Stimulated activated CD4-positive, alpha-beta T cell treated with anti-CD3 and anti-CD28 coated beads, Interleukin-4, amount 100 ng/mL, for 4 hours (primary cell): ENCODE measurements around the gene HIPK2.

Experiments
- DNase-seq, 2 experiments: peaks; one replicate each; pipeline ENCODE4 v3.0.0-alpha.2; 2020

The HIPK2 gene

DNA sequence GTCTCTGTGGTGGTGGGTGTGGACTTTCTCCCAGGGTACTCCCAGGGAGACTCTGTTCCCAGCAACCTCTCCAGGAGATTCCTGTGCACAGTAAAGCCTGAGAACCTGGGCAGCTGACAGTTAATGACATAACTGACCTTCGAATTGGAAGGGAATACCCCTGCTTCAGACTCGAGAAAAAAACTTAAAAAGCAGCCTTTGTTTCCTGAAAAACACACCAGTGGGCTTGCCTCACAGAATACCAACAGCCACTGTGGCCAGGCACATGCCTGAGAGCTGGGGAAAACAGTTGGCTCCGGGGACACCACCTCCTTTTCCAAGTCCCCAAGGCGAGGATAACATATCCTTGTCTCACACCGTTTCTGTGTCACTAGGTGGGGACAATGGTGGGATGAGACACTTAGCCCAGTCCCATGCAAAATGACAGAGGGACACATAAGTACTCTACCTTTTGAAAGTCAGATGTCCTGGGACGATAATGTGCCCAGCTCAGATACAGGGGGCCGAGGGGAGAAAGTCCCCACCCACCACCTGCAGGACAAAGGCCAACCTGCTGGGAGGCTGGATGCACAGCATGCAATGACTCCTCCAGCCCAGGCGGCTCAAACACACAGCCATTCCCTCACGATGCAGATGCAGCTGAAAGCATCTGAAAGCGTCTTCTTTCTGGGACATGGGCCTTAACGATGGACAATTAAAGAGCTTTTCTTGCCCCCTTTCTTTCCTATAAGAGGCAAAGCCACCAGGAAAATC is 65.6 kb downstream of the HIPK2 start:
- DNase-seq = no peak

DNA sequence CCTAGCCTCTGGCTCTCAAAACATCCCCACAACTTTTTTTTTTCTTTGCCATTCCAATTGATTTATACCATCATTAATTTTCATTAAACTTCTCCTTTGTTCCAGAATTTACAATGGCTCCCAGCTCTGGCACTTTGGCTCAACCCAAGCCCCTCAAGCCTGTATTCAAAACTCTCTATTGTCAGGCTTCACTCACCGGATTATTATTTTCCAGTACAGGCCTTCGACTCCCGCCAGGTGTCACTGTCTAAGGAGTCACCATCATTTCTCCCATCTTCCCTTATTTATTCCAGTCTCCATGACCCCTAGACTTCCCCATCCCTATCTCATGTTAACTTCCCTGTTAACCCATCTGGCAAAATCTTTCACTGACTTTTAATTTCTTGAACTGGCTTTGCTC is 67.8 kb downstream of the HIPK2 start:
- DNase-seq = no peak

DNA sequence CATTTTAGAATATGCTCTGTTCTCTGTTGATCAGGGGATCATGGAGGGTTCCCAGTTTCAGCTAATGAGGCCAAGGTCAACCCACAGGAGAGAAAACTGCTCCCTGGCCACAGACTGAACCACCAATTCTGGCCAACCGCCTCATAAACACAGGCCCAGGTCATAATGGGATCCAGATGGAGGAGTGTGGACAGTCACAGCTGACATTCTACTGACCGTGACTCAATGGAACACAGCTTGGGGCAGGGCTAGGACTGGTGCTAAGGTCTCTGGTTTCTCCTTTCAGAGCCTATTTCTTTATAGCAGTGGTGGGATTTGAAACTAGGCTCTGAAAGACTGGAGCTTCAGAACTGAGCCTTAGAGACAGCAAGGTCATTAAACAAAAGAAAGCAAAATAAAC is 68.3 kb downstream of the HIPK2 start:
- DNase-seq = no peak

GRCh38 chr7:139708541-139708940 is 69.3 kb downstream of the HIPK2 start:
- no peak for DNase-seq

GRCh38 chr7:139706837-139707236 is 71.0 kb downstream of the HIPK2 start:
- DNase-seq = no peak

GRCh38 chr7:139704308-139704879 is 73.4 kb downstream of the HIPK2 start:
- DNase-seq = no peak

GRCh38 chr7:139703487-139704307 is 74.1 kb downstream of the HIPK2 start:
- DNase-seq = no peak

DNA sequence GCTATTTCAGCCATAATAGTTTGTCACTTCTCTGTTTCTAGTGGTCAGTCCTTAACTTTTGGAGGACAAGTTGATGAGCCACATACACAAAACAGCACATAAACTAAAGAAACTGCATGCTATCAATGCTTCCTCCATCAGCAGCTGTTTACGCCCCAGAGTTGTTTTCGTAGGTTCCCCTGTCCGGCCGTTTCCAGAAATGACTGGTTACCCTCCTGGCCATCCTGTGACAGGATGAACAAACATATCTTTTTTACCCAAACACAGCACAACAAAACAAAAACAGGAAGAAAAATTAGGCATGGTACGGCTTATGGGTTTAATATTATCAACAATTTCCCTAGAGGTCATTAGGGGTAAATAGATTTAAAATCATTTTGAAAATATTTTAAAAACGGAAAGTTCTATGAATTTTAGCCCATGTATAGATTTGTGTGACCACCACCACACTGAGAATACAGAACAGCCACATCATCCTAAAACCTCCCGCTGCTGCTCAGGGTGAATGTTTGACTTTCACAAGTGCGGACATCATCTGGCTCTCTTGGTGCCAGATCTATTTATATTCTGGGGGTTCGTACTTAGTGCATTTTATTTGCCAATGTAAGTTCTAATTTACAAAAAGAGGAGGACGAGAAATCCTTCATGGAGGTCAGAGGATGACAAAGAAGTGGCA is 74.8 kb downstream of the HIPK2 start:
- no peak for DNase-seq

GRCh38 chr7:139702313-139702731 is 75.5 kb downstream of the HIPK2 start:
- DNase-seq = no peak

DNA sequence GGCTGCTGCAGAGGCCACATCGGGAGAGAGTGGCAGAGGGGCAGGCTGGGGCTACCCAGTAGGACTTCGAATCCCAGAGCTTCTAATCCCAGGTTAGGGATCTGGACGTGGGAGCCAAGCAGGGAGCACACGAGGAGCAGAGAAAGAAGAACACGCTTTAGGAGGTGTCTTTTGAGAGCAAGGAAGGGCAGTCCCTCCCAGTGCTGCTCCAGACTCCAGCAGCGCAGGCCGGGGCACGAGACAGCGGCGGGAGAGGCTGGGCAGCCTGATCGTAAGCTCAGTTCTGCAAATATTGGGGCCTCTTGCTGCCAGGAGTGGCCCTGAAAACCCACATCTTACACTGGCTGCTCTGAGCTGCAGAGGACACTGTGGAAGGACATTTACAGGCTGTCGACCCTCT is 75.9 kb downstream of the HIPK2 start:
- no peak for DNase-seq

DNA sequence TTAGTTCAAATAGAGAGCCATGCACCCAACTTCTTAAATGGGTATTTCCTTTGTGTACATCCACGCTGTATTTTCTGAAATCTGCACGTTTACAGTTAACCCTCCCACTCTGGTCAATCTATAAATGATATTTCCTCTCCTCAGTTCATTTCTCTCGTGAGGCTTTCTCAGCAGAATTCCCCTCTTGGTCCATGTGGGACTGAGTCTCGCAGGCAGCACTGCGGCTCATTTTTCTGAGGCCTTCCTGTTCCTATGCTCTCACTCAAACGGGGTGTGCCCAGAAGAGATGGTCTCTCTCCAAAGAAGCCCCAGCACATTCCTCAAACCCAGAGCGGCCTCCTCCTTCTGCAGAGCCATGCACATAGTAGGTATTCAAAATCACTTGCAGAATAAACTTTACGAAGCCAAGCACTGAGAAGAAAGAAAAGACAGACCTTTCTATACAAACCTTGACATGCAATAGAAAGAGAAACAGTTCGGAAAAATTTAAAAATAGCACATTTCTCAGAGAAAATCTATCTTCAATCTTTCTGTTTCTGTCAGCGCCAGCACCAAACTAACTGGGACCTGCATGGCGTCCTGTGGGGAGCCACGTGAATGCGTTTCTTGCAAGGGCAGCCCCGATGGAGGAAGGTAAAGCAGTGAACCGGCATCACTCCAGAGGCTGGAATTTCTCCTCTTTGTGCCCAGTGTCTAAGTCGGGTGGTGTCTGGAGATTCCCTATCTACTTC is 77.1 kb downstream of the HIPK2 start:
- no peak for DNase-seq

- DNase-seq = no peak
Measured at GRCh38 chr7:139699640-139700504, 77.9 kb downstream of the HIPK2 start.

- no peak for DNase-seq
Measured at GRCh38 chr7:139698844-139699243, 79.0 kb downstream of the HIPK2 start.

DNA sequence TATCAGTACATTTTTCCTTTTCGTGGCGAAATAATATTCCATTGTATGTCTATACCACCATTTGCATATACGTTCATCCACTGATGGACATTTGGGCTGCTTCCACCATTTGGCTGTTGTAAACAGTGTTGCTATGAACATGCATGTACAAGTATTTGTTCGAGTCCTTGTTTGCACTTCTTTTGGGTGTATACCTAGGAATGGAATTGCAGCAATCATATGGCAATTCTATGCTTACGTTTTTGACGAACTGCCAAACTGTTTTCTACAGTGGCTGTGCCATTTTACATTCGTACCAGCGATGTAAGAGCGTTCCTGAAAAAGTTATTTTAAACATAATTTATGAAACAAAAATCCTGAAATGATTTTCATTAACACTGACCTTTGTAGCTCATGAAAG is 79.5 kb downstream of the HIPK2 start:
- no peak for DNase-seq

DNA sequence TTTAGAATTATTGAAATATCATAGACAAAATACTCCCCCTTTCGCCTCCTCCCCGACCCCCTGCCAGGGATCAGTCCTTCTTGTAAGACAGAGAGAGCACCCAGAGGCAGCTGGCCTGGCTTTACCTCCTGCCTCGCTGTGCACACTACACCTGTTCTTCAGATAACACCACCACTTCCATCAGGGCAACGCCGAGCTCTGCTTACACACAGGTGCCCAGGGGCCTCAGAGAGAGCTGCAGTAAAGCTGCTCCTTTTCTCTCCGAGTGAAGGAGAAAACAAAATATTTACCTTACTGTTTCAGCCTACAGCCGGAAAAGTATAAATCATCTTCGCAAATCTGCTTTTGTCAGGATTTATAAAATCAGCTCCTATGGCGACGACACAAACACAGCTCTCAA is 80.7 kb downstream of the HIPK2 start:
- DNase-seq = no peak

DNA sequence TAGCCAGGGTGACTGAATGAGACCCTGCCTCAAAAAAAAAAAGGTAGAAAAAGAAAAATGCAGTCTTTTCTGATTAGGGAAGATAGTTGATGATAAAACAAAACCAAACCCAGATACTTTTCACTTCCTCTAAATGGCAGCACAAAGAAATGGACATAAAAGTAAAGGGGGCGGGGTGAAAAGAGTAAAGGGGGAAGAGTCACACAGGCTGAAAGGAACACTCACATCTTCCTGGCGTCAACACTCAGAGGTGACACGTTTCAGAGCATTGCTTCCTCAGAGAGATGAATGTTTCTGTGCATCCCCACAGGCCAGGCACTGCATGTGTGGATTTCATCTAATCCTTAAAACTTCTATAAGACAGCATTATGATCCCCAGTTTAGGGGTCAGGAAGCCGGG is 81.2 kb downstream of the HIPK2 start:
- DNase-seq = peak in 1 of 2 experiments; percentile 15

DNA sequence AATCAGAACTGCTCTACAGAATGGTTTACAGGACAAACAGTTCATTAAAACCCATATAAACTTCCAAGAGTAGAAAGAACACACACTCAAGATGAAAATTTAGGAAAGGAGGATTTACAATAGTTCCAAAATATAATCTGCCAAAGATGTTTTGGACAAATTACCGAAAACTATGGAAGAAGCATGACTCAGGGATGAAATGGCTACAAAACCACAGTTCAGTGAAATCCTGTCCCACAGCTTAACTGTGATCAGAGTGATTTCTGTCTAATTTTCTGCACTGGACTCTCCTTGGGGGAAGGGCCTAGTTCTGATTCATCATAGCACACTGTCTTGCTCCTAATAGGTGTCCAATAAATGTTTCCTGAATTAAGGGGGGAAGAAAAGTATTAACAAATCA is 82.2 kb downstream of the HIPK2 start:
- no peak for DNase-seq

- no peak for DNase-seq
Measured at GRCh38 chr7:139695051-139695450, 82.7 kb downstream of the HIPK2 start.

- DNase-seq = no peak
Measured at GRCh38 chr7:139694389-139694676, 83.5 kb downstream of the HIPK2 start.

DNA sequence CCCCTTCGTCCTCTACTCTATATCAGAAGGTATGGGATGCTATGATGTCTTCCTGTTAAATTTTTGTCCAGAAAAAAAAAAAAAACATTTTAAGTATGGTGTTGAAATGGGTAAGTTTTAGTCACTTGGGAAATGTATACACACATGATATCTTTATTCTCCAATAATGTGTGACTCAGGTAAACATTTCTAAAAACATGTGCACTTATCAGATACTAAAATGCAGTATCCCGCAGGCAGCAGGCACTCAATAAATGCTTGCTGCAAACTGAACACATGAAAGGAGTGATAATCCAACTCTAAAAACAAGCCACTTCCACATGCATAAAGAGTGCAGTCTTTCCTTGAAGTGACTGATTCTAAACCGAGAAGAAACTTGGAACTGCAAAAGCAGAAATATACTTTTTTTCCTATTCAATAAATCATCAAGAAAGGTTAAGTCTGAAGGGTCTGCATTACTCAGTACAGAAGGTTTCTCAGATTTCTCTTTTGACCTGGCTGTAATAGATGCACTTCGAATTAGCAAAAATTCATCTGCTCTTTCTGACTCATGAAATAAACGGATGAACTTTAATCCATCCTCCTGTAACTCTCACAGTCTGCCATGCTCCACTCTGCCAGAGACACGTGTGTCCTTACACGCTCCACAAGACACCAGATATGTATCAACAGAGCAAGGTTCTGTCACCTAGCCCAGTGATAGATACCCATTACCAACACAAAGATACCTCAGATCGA is 84.0 kb downstream of the HIPK2 start:
- no peak for DNase-seq

GRCh38 chr7:139692723-139693122 is 85.1 kb downstream of the HIPK2 start:
- no peak for DNase-seq
